ENCODE measurements around the gene SEC16A.

Gene SEC16A

GRCh38 chr9:136460772-136461325, 22.0 kb downstream of the SEC16A start:
- H3K4me3 ChIP-seq (ENCODE audit: low read depth, low read length) = no peak overlapping the region
- no peak for TF ChIP-seq CTCF (conservative IDR thresholded peaks at IDR 0.05; ENCODE audit: low read depth, low read length)
- DNase-seq (ENCODE audit: low read depth) = no peak

GRCh38 chr9:136459425-136459824, 23.4 kb downstream of the SEC16A start:
- no peak for TF ChIP-seq CTCF (conservative IDR thresholded peaks at IDR 0.05; ENCODE audit: low read depth, low read length)
- DNase-seq (ENCODE audit: low read depth) = no peak
- H3K4me3 ChIP-seq (ENCODE audit: low read depth, low read length) = no peak overlapping the region

GRCh38 chr9:136457326-136457725, 25.5 kb downstream of the SEC16A start:
- no peak for DNase-seq (ENCODE audit: low read depth)
- no peak for TF ChIP-seq CTCF (conservative IDR thresholded peaks at IDR 0.05; ENCODE audit: low read depth, low read length)
- no peak overlapping the region for H3K4me3 ChIP-seq (ENCODE audit: low read depth, low read length)

GRCh38 chr9:136456258-136456657, 26.6 kb downstream of the SEC16A start:
- TF ChIP-seq CTCF (conservative IDR thresholded peaks at IDR 0.05; ENCODE audit: low read depth, low read length) = no peak
- no peak overlapping the region for H3K4me3 ChIP-seq (ENCODE audit: low read depth, low read length)
- DNase-seq (ENCODE audit: low read depth) = no peak

GRCh38 chr9:136455043-136456002, 27.5 kb downstream of the SEC16A start:
- TF ChIP-seq CTCF (conservative IDR thresholded peaks at IDR 0.05; ENCODE audit: low read depth, low read length) = no peak
- no peak overlapping the region for H3K4me3 ChIP-seq (ENCODE audit: low read depth, low read length)
- DNase-seq (ENCODE audit: low read depth) = no peak

- no peak for TF ChIP-seq CTCF (conservative IDR thresholded peaks at IDR 0.05; ENCODE audit: low read depth, low read length)
- no peak overlapping the region for H3K4me3 ChIP-seq (ENCODE audit: low read depth, low read length)
- DNase-seq (ENCODE audit: low read depth) = no peak
Measured at GRCh38 chr9:136454026-136454796, 28.6 kb downstream of the SEC16A start.

Data from choroid plexus epithelial cell (primary cell).